Hepatocyte (in vitro differentiated cells): ENCODE measurements around the gene IL5.

ENCODE experiments used
- CTCF ChIP-seq: fragments of 200-600 bp; sonication (generic); IDR thresholded peaks from 2 replicates; pipeline ENCODE4 v1.5.1; 2016; ENCODE audit warnings: antibody characterized with exemption, mild to moderate bottlenecking; ENCODE audit not compliant: poor library complexity
- EZH2 ChIP-seq: fragments of 200-600 bp; sonication (generic); IDR thresholded peaks from 2 replicates; pipeline ENCODE4 v1.6.1; 2016; ENCODE audit warnings: antibody characterized with exemption, mild to moderate bottlenecking, borderline replicate concordance
- EZH2phosphoT487 ChIP-seq: fragments of 200-600 bp; sonication (generic); IDR thresholded peaks from one replicate; pipeline ENCODE4 v1.6.1; 2018; ENCODE audit warnings: antibody characterized with exemption, mild to moderate bottlenecking, low read depth, moderate library complexity; ENCODE audit not compliant: unreplicated experiment, severe bottlenecking

- no peak for TF ChIP-seq CTCF
- TF ChIP-seq EZH2phosphoT487: no peak
- no peak for TF ChIP-seq EZH2
Observed at GRCh38 chr5:132540149-132540548, 3.2 kb downstream of the IL5 start.
